Fibroblast of villous mesenchyme (primary cell): ENCODE measurements around the gene GRHL1. TPM values are rescaled to one million over a fixed set of nuclear protein-coding genes. Genes with fewer than 3 reads are reported as not detected.

Experiments used
- DNase-seq: peaks from one replicate; pipeline ENCODE4 v3.0.0-alpha.2; 2010; ENCODE audit warnings: low read depth
- H3K4me3 ChIP-seq: 2 replicates; pipeline ENCODE4 v1.5.1; 2011; ENCODE audit warnings: low read depth, mild to moderate bottlenecking, low read length
- CTCF ChIP-seq: IDR thresholded peaks from 2 replicates; pipeline ENCODE4 v1.5.1; 2012; ENCODE audit warnings: low read depth, mild to moderate bottlenecking, low read length; ENCODE audit not compliant: insufficient read depth
- total RNA-seq: library from RNA; depleted of rRNA; stranded (reverse); fragments of >200 nt; gene quantifications from 2 replicates; pipeline ENCODE4 v1.2.3, GENCODE V29; 2012

GRHL1 gene
- total RNA-seq, 1 donor: 1.7 TPM

- TF ChIP-seq CTCF: no peak
- DNase-seq: peak; percentile 91
- no peak overlapping the region for H3K4me3 ChIP-seq
Observed at GRCh38 chr2:9975328-9975727, 23.8 kb downstream of the GRHL1 start.

- H3K4me3 ChIP-seq: no peak overlapping the region
- peak; percentile 90 for DNase-seq
- no peak for TF ChIP-seq CTCF
Observed at GRCh38 chr2:9975805-9976447, 24.4 kb downstream of the GRHL1 start.

GRCh38 chr2:9979977-9980376 is 28.5 kb downstream of the GRHL1 start:
- H3K4me3 ChIP-seq: no peak overlapping the region
- no peak for TF ChIP-seq CTCF
- no peak for DNase-seq

GRCh38 chr2:9980520-9980919 is 29.0 kb downstream of the GRHL1 start:
- no peak for TF ChIP-seq CTCF
- H3K4me3 ChIP-seq: no peak overlapping the region
- DNase-seq: no peak

DNA sequence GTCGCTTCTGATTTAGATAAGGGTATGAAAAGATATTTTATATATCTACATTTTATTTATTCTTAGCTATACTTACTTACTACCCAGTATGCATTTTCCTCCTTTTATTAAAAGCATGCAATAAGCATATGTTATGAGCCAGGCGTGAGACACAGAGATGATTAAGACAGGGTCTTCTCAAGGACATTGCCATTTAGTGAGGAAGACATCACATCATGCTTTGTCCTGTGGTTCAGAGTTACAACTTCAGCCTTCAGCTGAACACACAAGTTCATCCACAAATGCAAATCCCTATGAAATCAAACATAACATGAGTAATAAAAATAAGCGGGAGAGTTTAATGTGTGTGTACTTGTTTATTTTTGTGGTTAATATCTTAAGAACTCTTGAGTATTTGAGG is 30.2 kb downstream of the GRHL1 start:
- no peak for TF ChIP-seq CTCF
- no peak overlapping the region for H3K4me3 ChIP-seq
- no peak for DNase-seq

DNA sequence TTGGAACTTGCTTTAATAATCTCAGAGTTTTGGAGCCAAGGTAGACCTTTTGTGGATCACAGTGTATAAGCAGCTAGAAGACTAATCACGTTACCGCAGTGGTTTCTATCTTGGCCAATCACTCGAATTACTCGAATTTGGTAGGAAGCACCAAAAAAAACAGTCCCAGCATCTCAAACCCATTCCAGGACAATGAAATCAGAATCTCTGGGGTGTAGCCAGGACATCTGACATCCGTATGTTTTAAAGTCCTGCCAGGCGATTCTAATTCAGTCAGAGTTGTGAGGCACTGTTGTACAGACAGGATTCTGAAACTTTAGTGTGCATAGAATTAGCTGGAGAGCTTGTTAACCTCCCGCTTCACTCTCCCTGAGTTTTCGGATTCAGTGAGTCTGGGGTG is 30.8 kb downstream of the GRHL1 start:
- peak; percentile 67 for DNase-seq
- H3K4me3 ChIP-seq: no peak overlapping the region
- no peak for TF ChIP-seq CTCF

GRCh38 chr2:9982891-9983290 is 31.4 kb downstream of the GRHL1 start:
- no peak overlapping the region for H3K4me3 ChIP-seq
- no peak for TF ChIP-seq CTCF
- no peak for DNase-seq
